VCaP (cell line): ENCODE data around the gene IQGAP3.

Source experiments
- H3K27ac ChIP-seq: fragments of 450-650 bp; 2 replicates; pipeline ENCODE4 v1.5.1; 2017
- TF ChIP-seq, protein P1 (sequence below): fragments of 450-650 bp; conservative IDR thresholded peaks from 2 replicates; pipeline ENCODE4 v1.5.1; 2017; ENCODE audit warnings: mild to moderate bottlenecking, moderate library complexity

The IQGAP3 gene

GRCh38 chr1:156506450-156506849 is 65.9 kb downstream of the IQGAP3 start:
- H3K27ac ChIP-seq = no peak overlapping the region
- TF ChIP-seq, protein P1, sequence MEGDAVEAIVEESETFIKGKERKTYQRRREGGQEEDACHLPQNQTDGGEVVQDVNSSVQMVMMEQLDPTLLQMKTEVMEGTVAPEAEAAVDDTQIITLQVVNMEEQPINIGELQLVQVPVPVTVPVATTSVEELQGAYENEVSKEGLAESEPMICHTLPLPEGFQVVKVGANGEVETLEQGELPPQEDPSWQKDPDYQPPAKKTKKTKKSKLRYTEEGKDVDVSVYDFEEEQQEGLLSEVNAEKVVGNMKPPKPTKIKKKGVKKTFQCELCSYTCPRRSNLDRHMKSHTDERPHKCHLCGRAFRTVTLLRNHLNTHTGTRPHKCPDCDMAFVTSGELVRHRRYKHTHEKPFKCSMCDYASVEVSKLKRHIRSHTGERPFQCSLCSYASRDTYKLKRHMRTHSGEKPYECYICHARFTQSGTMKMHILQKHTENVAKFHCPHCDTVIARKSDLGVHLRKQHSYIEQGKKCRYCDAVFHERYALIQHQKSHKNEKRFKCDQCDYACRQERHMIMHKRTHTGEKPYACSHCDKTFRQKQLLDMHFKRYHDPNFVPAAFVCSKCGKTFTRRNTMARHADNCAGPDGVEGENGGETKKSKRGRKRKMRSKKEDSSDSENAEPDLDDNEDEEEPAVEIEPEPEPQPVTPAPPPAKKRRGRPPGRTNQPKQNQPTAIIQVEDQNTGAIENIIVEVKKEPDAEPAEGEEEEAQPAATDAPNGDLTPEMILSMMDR = no peak

DNA sequence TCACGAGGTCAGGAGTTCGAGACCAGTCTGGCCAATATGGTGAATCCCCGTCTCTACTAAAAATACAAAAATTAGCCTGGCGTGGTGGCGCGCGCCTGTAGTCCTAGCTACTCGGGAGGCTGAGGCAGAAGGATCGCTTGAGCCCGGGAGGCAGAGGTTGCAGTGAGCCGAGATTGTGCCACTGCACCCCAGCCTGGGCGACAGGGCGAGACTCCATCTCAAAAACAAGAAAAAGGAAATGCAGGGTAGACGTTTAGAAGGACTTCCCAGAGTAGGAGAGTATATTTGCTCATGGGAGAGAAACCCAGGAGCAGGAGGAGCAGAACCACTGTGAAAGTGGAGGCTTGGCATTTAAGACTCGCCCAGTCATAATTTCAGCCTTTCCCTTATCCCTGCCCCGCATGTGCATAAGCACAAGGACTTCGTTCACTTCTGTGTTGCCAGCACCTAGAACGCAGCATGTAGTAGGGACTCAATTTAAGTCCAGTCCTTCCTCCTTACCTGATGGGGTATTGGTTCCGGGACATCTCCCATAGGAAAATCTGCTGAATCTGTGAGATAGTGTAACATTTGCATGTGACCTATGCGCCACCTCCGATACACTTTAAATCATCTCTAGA is 66.6 kb downstream of the IQGAP3 start:
- H3K27ac ChIP-seq = peak overlapping the region; percentile 82
- TF ChIP-seq, protein P1 = no peak

DNA sequence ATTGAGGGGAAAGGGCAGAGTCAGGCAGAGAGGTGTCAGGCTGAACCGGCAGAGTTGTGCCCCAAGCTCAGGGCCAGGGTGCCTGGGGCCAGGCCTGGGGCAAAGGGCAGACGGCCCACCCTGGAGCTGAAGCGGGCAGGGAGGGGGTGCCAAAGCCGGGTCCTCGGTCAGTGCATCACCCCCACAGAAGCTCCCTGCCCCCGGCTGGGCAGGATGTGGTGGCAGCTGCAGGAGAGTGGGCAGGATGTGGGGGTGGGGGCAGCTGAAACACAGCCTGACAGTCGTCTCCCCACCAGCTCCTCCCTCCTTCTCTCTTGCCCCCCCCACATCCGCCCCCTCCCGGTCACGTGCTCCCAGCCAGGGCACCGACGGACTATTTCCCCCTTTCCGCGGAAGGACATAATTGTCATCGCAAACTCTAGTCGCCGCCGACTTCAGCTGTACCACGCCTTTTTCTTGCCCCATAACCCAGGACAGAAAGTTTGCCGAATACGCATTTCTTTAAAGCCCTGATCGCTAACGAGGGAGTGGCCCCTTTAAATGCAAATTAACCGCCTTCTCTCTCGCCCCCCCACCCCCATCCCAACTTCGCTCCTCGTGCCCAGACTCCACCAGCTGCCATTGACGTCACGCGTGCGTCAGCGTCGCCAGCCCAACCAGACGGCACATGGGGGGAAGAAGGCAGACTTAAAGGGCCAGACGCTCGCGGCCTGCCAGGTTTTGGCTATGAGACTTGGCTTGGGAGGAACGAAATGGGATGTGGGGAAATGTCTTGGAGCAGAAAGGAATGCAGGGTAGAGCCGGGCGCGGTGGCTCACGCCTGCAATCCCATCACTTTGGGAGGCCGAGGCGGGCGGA is 67.3 kb downstream of the IQGAP3 start:
- TF ChIP-seq, protein P1 = no peak
- peak overlapping the region; percentile 82 for H3K27ac ChIP-seq

DNA sequence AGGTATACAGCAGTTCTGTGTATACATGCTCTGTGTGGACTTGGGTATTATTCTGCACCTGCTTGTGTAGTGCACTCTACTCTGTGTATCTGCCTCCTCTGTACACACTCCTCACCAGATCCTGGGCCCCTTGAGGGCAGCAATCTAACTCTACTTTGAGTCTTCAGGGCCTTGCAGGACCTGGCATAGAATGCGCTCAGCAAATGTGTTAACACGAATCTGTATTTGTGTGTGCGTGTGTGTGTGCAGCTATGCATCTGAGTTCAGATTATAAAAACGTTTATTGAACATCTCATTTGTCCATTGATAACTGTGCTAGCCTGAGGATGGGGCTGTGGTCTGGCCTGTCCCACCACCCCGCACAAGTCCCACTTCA is 67.9 kb downstream of the IQGAP3 start:
- TF ChIP-seq, protein P1 = no peak
- H3K27ac ChIP-seq = peak overlapping the region; percentile 82

DNA sequence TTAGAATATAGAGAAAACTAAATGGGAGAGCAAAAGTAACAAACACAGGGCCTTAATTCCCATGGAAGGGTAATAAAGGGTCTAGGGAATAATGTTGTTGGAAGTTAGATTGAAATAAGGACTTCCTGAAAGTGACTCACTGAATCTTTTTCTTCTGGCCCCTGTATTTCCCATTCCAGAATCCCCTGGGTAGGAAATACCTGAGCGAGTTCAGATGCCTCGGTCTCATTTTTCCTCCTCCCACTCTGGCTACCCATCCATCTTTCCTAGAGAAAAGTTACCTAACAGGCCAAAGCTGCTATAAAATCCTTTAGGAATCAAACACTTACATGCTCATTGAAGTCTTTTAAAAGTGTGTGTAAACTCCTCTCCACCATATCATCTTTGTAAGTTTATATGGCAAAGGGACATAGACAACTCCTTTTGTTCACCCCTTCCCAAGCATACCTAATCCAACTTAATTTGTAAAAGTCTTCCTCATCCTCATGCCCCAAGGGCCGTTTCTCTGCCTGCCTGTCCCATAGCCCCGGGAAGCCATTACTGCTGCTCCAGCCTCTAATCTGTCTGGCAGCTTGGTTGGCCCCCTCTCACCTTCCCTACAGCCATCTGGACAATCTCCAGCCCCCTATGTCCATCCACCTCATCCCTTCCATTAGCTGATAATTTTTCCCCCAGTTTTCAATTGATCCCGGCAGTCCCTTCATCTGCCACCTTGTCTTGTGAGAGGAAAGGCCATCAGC is 68.5 kb downstream of the IQGAP3 start:
- TF ChIP-seq, protein P1 = no peak
- peak overlapping the region; percentile 82 for H3K27ac ChIP-seq

- no peak overlapping the region for H3K27ac ChIP-seq
- TF ChIP-seq, protein P1 = no peak
Measured at GRCh38 chr1:156502894-156503697, 69.3 kb downstream of the IQGAP3 start.
